Measurements from ENCODE around the gene PRKAR2B. TPM values are rescaled to one million over a fixed set of nuclear protein-coding genes. Genes with fewer than 3 reads are reported as not detected.

PRKAR2B gene
- total RNA-seq, 1 donor from 2014 or later: 24.2 TPM

Other genes starting within 250 kb of the PRKAR2B start
- 8.8 and 14.8 TPM in 2 replicates for gene PIK3CG, start 179.4 kb upstream of the PRKAR2B start, total RNA-seq
- gene HBP1, start 124.3 kb downstream of the PRKAR2B start, total RNA-seq: 74.7 and 83.0 TPM in 2 replicates

Measured in glomerular endothelial cell (primary cell).